Neural cell (in vitro differentiated cells): ENCODE results near the gene ATP13A2. TPM values are rescaled to one million over a fixed set of nuclear protein-coding genes. Genes with fewer than 3 reads are reported as not detected.

ENCODE experiments used
- H2AFZ ChIP-seq: fragments of 200-600, 300-800 bp; sonication (generic), shearing (Covaris generic); 2 replicates; pipeline ENCODE4 v1.6.0; 2014; ENCODE audit warnings: low read depth, mild to moderate bottlenecking, antibody characterized with exemption, low read length, moderate library complexity
- H3F3A ChIP-seq: fragments of 200-600 bp; shearing (Covaris generic); 2 replicates; pipeline ENCODE4 v1.6.1; 2016; ENCODE audit warnings: mild to moderate bottlenecking, moderate library complexity, mixed read lengths, antibody characterized with exemption, low read length; ENCODE audit not compliant: insufficient read depth, poor library complexity, severe bottlenecking
- H3K27ac ChIP-seq: fragments of 200-600, 300-800 bp; sonication (generic), shearing (Covaris generic); 2 replicates; pipeline ENCODE4 v1.5.1; 2014; ENCODE audit warnings: mild to moderate bottlenecking, low read length, moderate library complexity
- H3K27me3 ChIP-seq: fragments of 300-800, 200-600 bp; sonication (generic), shearing (Covaris generic); 2 replicates; pipeline ENCODE4 v1.6.0; 2014; ENCODE audit warnings: mild to moderate bottlenecking, low read depth, low read length, moderate library complexity; ENCODE audit not compliant: insufficient read depth
- H3K36me3 ChIP-seq: fragments of 300-800, 200-600 bp; sonication (generic), shearing (Covaris generic); 2 replicates; pipeline ENCODE4 v1.5.1; 2014; ENCODE audit warnings: mild to moderate bottlenecking, antibody characterized with exemption, low read length, moderate library complexity; ENCODE audit not compliant: insufficient read depth
- H3K4me2 ChIP-seq: fragments of 300-800, 200-600 bp; sonication (generic), shearing (Covaris generic); 2 replicates; pipeline ENCODE4 v1.6.0; 2014; ENCODE audit warnings: mild to moderate bottlenecking, low read length
- H3K4me3 ChIP-seq: fragments of 300-800, 200-600 bp; sonication (generic), shearing (Covaris generic); 2 replicates; pipeline ENCODE4 v1.5.1; 2014; ENCODE audit warnings: mild to moderate bottlenecking, low read length, moderate library complexity
- H3K79me2 ChIP-seq: fragments of 200-600 bp; shearing (Covaris generic); replicated peaks from 2 replicates; pipeline ENCODE4 v1.6.0; 2014; ENCODE audit warnings: mild to moderate bottlenecking, low read length, moderate library complexity; ENCODE audit not compliant: insufficient read depth
- H3K9ac ChIP-seq: fragments of 300-800, 200-600 bp; sonication (generic), shearing (Covaris generic); 2 replicates; pipeline ENCODE4 v1.6.1; 2016; ENCODE audit warnings: mild to moderate bottlenecking, low read length, mixed read lengths
- H3K9me2 ChIP-seq: fragments of 200-600 bp; shearing (Covaris generic); 2 replicates; pipeline ENCODE4 v1.6.1; 2016; ENCODE audit warnings: mild to moderate bottlenecking, low read length, mixed read lengths; ENCODE audit not compliant: insufficient read depth
- H3K9me3 ChIP-seq: fragments of 200-600, 300-800 bp; sonication (generic), shearing (Covaris generic); 2 replicates; pipeline ENCODE4 v1.6.1; 2016; ENCODE audit warnings: mild to moderate bottlenecking, mixed run types, low read length, moderate library complexity, mixed read lengths
- H4K20me1 ChIP-seq: fragments of 200-600 bp; shearing (Covaris generic); 2 replicates; pipeline ENCODE4 v1.6.1; 2016; ENCODE audit warnings: mild to moderate bottlenecking, mixed run types; ENCODE audit not compliant: insufficient read depth
- CTCF ChIP-seq: fragments of 450-650 bp; IDR thresholded peaks from 2 replicates; pipeline ENCODE4 v1.5.1; 2014; ENCODE audit warnings: antibody characterized with exemption, mild to moderate bottlenecking, moderate library complexity; ENCODE audit not compliant: poor library complexity, severe bottlenecking
- EP300 ChIP-seq: fragments of 450-650 bp; conservative IDR thresholded peaks from 2 replicates; pipeline ENCODE4 v1.6.1; 2014; ENCODE audit warnings: antibody characterized with exemption, mild to moderate bottlenecking, moderate library complexity; ENCODE audit not compliant: poor library complexity, severe bottlenecking
- EZH2 ChIP-seq: fragments of 200-600, 300-800 bp; shearing (Covaris generic), sonication (generic); IDR thresholded peaks from 2 replicates; pipeline ENCODE4 v1.6.1; 2014; ENCODE audit warnings: antibody characterized with exemption, low read length, borderline replicate concordance, mild to moderate bottlenecking; ENCODE audit not compliant: insufficient read depth, poor library complexity, severe bottlenecking
- MXI1 ChIP-seq: fragments of 450-650 bp; conservative IDR thresholded peaks from 2 replicates; pipeline ENCODE4 v1.6.1; 2014; ENCODE audit warnings: antibody characterized with exemption, mild to moderate bottlenecking; ENCODE audit not compliant: poor library complexity, severe bottlenecking
- POLR2AphosphoS5 ChIP-seq: IDR thresholded peaks from 2 replicates; pipeline ENCODE4 v1.6.1; 2012
- RAD21 ChIP-seq: fragments of 450-650 bp; conservative IDR thresholded peaks from 2 replicates; pipeline ENCODE4 v1.6.1; 2014; ENCODE audit warnings: antibody characterized with exemption, mild to moderate bottlenecking, moderate library complexity
- REST ChIP-seq: IDR thresholded peaks from 2 replicates; pipeline ENCODE4 v1.6.1; 2012; ENCODE audit warnings: borderline replicate concordance
- SMC3 ChIP-seq: fragments of 450-650 bp; conservative IDR thresholded peaks from 2 replicates; pipeline ENCODE4 v1.6.1; 2014; ENCODE audit warnings: antibody characterized with exemption, mild to moderate bottlenecking, moderate library complexity; ENCODE audit not compliant: poor library complexity
- TAF1 ChIP-seq: IDR thresholded peaks from 2 replicates; pipeline ENCODE4 v1.6.1; 2012; ENCODE audit warnings: low read depth
- polyA plus RNA-seq: library from polyadenylated mRNA; depleted of rRNA; stranded (reverse); fragments of >200 nt; gene quantifications from 2 replicates; pipeline ENCODE4 v1.2.3, GENCODE V29; 2014

The ATP13A2 gene
- polyA plus RNA-seq, 1 donor from 2014 or later, result 43.3 TPM

DNA sequence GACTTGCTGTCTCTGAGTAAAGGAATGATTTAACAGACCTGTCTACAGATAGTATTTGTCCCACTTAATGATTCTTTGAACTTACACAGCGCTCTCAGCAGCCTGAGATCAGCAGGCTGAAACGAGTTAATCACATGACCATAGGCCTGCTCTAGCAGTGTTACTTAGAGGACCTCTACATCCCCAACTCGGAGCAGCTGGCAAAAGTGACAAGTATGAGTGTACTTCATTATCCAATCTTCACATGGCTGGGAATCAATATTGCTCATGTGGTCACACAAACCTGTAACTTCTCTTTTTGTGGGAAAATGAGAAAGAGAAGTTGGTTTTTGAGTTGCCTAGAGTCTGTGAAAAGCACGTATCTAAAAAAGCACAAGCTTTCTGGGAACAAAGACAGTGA is 11.4 kb upstream of the ATP13A2 start:
- H3K9me3 ChIP-seq, result no peaks in the 10 kb centered on the region
- no peaks in the 10 kb centered on the region for H3F3A ChIP-seq
- H2AFZ ChIP-seq, result no peak overlapping the region
- H3K9me2 ChIP-seq, result no peaks in the 10 kb centered on the region
- no peaks in the 10 kb centered on the region for H4K20me1 ChIP-seq
- peaks cover 40% of the 10 kb centered on the region for H3K36me3 ChIP-seq
- TF ChIP-seq POLR2AphosphoS5 (no peak), REST (no peak), TAF1 (no peak), CTCF (no peak), SMC3 (no peak), MXI1 (no peak), RAD21 (no peak), EP300 (no peak), EZH2 (no peak)
- no peaks in the 10 kb centered on the region for H3K79me2 ChIP-seq
- H3K9ac ChIP-seq, result no peak overlapping the region
- no peak overlapping the region for H3K27ac ChIP-seq
- no peaks in the 10 kb centered on the region for H3K27me3 ChIP-seq
- no peak overlapping the region for H3K4me2 ChIP-seq
- no peak overlapping the region for H3K4me3 ChIP-seq

DNA sequence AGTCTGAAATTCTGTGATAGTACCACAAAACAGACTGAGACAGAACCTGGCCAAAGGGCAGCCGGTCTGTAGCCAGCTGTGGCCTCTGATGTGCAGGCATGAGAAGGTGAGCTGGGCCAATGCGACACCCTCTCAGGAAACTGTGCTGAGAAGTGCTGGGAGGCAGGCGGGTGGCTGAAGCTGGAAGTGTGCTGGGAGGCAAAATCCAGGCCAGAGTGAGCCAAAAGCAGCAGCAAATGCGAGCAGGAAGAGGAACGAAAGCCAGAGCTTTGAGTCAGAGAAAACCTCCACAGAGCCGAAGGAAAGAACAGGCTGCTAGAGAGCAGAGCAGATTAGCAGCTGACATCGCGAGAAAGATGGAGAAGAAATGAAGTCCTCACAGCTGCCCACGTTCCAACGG is 10.2 kb upstream of the ATP13A2 start:
- no peaks in the 10 kb centered on the region for H3K79me2 ChIP-seq
- no peaks in the 10 kb centered on the region for H4K20me1 ChIP-seq
- no peaks in the 10 kb centered on the region for H3K27me3 ChIP-seq
- no peak overlapping the region for H3K27ac ChIP-seq
- H3F3A ChIP-seq, result no peaks in the 10 kb centered on the region
- H3K36me3 ChIP-seq, result peaks cover 42% of the 10 kb centered on the region
- no peak overlapping the region for H3K9ac ChIP-seq
- no peak overlapping the region for H3K4me3 ChIP-seq
- H3K4me2 ChIP-seq, result no peak overlapping the region
- no peaks in the 10 kb centered on the region for H3K9me2 ChIP-seq
- TF ChIP-seq TAF1 (no peak), CTCF (no peak), EZH2 (no peak), SMC3 (no peak), RAD21 (no peak), REST (no peak), POLR2AphosphoS5 (no peak), MXI1 (no peak), EP300 (no peak)
- no peak overlapping the region for H2AFZ ChIP-seq
- H3K9me3 ChIP-seq, result no peaks in the 10 kb centered on the region
